ENCODE results near the gene NT5C.
A peak's percentile ranks its signal among the peaks of the same experiment; 100 is the strongest.

Gene NT5C

GRCh38 chr17:75090871-75091854 is 40.4 kb downstream of the NT5C start:
- no peak for DNase-seq

DNA sequence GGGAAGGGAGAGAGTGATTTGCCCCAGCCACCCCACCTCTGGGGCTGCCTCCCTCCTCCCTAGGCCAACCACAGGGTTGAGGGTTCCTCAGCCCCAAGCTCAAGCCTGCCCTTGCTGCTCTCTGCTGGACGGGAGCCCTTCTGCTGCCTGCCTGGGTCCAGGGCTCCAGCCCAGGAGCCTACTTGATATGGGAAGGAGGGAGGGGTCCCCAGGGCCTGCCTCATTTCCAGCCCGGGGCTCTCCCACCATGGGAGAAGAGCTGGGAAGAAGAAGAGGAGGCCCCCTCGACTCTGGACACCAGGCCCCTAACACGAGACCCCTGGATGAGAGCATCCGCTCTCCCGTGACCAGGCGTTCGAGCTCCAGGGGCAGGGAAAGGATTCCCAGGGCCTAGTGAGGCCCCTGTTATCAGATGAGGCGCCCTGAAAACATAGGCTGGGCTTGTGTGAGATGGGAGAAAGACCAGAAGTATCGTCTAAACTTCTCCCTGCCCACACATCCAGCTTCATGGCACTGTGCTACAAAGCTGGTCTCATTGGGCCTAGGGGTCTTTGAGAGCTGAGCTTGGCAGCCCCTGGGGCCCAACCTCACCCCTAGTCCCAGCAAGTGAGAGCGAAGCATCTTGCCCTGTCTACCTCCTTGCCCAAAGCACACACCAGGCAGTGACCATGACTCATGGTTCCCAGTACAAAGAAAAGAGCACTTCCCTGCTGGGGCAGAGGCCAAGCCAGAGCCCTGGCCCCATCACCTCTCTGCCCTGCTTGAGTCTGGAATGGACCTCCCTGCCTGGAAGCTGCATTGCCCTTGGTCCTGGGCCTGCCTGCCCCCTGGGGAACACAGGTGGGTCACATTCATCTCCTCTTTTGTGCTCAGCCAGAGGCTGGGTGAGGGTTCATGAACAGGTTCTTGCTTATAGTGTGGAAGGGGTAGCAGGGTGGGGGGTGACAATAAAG is 42.8 kb downstream of the NT5C start:
- no peak for DNase-seq

DNA sequence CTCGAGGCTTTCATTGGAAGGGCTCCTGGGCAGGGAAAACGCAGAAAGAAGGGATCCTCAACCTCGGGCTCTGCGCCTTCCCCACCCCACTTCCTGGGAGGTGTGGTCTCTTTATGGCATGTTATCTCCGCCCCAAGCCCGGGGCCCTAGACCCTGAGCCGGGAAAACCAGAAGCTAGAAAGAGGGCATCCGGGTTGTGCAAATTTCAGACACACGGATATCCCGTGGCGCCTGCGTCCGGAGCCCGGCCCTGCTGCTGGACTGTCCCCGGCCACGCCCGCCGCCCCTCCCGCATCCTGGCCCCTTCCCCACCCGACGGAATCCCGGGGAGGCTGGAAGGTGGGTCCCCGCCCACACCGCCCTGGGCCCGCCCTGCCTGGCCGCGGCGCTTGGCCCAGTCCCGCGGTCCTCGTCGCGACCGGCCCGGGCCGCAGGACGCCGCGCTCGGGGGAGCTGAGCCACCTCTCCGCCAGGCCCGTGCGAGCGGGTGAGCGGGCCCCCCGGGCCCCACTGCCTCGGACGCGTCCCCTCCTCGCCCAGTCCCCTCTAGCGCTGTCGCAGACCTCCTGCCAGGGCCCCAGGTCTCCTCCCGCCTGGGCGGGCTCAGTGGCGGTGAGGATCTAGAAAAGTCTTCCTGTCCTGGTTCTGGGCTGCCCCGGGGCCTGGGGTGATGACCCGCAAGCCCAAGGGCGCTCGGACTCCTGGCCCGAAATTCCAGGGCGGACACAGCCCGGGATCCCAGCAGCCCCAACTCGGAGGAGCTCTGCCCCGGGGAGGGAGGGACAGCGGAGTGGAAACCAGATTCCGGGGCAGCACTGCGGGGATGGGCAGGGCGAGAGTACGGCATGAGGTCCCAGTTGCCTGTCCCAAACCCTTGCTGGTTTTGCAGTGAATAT is 43.7 kb downstream of the NT5C start, which contains the start of gene SLC16A5:
SLC16A5 (plus strand) TSS at position 397 of the 896 bp plus-strand sequence. CDS start 5,683 bp downstream, outside the sequence.
- peak; percentile 36 for DNase-seq

GRCh38 chr17:75087182-75087557 is 44.4 kb downstream of the NT5C start:
- no peak for DNase-seq

- DNase-seq, result no peak
Measured at GRCh38 chr17:75086496-75087181, 44.9 kb downstream of the NT5C start.

GRCh38 chr17:75084039-75084660 is 47.4 kb downstream of the NT5C start:
- no peak for DNase-seq

DNA sequence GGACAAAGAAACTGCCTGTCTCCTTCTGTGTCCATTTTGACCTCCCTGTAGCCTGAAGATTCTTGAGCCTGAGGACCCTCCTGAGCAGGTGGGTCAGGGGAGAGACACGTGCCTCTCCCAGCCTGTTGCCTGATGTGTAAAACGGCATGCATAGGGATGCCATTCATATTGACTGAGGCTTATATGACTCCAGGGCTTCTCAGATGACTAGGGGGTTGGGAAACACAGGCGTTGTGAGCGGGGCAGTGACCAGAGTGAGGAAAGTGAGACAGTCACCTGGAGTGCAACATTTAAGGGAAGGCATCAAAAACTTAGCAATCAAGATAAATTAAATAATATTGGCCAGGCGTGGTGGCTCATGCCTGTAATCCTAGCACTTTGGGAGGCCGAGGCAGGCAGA is 48.9 kb downstream of the NT5C start:
- no peak for DNase-seq

DNA sequence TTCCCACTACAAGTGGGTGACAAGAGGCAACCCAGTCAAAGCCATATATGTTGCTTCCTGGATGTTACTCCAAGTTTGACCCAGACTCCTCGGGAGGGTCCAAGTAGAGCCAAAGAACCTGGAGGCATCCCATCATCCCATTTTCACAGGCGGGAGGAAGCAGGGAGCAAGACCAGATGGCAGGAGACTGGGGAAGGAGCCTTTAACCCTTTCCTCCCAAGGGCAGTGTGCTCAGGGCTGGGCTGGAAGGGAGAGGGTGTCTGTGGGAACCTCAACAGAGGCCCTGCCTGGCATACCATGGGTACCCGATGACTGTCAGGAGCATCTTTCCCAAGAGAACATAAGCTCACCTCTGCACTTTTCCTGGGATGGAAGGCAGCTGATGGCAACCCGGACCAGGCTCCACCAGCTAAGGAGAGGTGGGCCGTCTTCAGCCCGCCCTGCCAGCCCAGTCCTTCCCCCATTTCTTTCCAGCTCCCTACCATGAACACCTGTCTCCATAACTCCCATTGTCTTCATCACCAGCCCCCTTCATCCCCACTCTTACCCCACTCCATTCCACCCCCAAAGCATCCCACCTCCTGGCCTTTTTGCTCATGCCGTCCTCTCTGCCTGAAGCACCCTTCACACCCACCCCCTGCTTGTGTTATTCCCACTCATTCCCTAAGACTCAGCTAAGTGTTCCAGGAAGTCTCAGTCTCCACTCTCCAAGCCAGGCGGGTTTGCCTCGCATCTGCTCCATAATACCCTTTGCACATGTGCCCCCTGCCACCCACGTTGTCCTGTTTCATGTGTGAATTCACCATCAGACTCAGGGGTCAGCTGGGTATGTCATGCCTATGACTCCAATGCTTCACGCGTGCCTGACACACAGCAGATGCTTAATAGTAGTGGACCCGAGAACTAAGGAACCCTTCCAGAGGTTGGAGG is 49.7 kb downstream of the NT5C start:
- DNase-seq, result no peak
